HL-60 (cell line): Measurements from ENCODE around the gene MYRIP.

Source experiments
- POLR2AphosphoS5 ChIP-seq: IDR thresholded peaks from 2 replicates; pipeline ENCODE4 v1.6.1; 2012; ENCODE audit warnings: low read depth
- TF ChIP-seq, protein P1 (sequence below): IDR thresholded peaks from one replicate; pipeline ENCODE4 v1.5.1; 2011; ENCODE audit warnings: low read length, control low read depth, inconsistent platforms; ENCODE audit not compliant: insufficient read depth

DNA sequence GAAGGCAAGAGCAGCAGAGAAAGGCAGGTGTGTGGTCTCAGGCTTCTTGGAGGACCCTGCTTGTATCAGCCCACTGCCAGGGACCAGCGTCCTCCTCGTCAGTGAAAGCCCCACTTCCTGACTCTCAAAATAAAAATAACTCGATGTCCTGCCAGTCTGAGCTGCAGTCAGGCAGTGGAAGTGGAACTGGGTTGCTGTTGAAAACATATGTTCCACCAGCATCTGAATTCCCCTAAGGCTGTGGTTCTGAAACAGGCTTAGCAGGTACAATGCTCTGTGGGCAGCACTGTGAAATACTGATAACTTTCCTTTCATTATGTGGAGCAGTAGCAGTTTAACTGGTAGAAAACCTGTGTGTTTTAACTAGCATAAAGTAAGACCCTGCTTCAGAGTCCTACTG is 378.5 kb downstream of the MYRIP start:
- TF ChIP-seq, protein P1, sequence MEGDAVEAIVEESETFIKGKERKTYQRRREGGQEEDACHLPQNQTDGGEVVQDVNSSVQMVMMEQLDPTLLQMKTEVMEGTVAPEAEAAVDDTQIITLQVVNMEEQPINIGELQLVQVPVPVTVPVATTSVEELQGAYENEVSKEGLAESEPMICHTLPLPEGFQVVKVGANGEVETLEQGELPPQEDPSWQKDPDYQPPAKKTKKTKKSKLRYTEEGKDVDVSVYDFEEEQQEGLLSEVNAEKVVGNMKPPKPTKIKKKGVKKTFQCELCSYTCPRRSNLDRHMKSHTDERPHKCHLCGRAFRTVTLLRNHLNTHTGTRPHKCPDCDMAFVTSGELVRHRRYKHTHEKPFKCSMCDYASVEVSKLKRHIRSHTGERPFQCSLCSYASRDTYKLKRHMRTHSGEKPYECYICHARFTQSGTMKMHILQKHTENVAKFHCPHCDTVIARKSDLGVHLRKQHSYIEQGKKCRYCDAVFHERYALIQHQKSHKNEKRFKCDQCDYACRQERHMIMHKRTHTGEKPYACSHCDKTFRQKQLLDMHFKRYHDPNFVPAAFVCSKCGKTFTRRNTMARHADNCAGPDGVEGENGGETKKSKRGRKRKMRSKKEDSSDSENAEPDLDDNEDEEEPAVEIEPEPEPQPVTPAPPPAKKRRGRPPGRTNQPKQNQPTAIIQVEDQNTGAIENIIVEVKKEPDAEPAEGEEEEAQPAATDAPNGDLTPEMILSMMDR, result no peak
- TF ChIP-seq POLR2AphosphoS5, result no peak
